GM12874 (cell line): ENCODE measurements around the gene ZNF148.

ENCODE experiments used
- TF ChIP-seq, protein P1 (sequence below): IDR thresholded peaks from 2 replicates; pipeline ENCODE4 v1.5.1; 2011; ENCODE audit warnings: low read depth, mild to moderate bottlenecking, control low read depth, low read length, moderate library complexity; ENCODE audit not compliant: insufficient read depth

ZNF148 gene

DNA sequence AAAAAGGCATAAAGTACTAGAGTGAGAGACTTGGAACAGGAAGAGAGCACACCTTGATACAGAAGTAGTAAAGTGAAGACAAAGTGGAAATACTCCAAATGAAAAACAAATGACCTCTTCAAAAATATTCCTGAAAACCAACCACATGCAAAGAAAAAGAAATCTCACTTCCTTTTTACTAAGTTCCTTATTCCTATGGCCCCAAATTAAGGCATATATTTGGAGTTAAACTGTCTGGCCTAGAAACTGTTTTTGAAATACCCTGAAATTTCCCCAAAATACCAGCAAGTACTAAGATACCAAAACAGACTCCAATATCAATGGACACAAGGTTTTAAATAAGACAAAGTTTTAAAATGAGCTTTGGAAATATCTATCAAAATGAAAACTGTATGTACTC is 58.2 kb downstream of the ZNF148 start:
- TF ChIP-seq, protein P1, sequence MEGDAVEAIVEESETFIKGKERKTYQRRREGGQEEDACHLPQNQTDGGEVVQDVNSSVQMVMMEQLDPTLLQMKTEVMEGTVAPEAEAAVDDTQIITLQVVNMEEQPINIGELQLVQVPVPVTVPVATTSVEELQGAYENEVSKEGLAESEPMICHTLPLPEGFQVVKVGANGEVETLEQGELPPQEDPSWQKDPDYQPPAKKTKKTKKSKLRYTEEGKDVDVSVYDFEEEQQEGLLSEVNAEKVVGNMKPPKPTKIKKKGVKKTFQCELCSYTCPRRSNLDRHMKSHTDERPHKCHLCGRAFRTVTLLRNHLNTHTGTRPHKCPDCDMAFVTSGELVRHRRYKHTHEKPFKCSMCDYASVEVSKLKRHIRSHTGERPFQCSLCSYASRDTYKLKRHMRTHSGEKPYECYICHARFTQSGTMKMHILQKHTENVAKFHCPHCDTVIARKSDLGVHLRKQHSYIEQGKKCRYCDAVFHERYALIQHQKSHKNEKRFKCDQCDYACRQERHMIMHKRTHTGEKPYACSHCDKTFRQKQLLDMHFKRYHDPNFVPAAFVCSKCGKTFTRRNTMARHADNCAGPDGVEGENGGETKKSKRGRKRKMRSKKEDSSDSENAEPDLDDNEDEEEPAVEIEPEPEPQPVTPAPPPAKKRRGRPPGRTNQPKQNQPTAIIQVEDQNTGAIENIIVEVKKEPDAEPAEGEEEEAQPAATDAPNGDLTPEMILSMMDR, result no peak

DNA sequence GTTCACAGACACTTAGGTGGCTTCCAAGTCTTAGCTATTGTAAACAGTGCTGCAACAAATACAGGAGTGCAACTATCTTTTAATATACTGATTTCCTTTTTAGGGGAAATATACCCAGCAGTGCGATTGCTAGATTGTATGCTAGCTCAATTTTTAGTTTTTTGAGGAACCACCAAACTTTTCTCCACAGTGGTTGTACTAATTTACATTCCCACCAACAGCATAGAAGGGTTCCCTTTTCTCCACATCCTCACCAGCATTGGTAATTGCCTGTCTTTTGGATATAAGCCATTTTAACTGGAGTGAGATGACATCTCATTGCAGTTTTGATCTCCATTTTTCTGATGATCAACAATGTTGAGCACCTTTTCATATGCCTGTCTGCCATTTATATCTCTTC is 58.9 kb downstream of the ZNF148 start:
- TF ChIP-seq, protein P1, result no peak

DNA sequence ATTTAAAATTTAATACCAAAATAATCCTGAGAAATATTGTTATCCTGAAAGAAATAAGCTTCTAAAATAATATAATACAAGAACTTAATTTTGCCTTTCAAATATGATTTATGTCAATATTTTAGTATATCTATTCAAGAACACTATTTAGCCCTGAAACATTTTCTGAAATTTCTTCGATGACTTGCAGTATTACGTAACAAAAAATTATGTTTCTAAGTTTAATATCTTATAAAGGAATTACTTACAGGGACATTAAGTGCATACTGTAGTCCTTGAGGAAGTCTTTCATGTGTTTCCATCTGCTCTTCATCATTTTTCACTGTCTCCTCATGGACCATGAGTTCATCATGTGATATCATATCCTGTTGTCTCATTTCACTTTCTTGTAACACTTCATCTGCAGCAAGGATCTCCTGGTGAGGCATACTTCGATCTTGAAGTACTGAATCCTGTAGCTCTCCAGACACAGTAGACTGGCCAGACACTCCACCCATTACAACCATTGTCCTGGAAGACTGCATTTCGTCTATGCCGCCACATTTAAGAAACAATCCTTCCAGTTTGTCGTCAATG is 62.0 kb downstream of the ZNF148 start:
- TF ChIP-seq, protein P1, result no peak

DNA sequence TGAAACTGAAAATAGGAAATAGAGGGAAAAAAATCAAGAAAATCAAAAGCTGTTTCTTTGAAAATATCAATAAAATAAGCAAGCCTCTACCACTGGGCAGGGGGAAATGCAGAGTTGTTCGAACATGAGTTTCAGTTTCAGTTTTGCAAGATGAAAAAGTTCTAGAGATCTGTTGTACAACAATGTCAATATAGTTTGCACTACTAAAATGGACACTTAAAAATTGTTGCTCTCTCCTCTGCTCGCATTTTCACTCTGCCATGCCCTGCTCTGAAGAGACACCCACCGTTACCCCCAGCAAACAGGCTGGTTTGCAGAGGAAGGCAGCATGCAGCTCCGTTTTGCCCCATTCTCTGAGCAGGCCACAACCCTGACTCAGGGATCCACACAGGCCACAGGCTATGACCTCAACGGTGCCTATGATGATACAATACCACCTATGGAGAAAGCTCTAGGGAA is 64.5 kb downstream of the ZNF148 start:
- TF ChIP-seq, protein P1, result no peak

DNA sequence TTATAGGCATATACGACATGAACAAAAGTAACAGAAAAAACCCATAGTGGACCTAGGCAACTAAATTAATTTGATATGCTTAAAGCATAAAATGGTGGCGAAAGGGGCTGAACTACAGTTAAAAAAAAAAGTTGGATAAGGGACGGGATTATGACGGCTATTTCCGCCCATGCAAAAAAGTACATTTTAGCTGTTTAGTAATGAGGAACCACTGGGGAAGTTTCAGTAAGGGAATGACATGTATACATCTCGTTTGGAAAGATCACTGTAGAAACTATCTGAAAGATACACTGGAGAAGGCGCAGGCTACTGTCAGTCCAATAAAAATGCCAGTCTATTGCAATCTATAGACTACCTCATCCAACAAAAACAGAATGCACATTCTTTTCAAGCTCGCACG is 65.6 kb downstream of the ZNF148 start:
- TF ChIP-seq, protein P1, result no peak

DNA sequence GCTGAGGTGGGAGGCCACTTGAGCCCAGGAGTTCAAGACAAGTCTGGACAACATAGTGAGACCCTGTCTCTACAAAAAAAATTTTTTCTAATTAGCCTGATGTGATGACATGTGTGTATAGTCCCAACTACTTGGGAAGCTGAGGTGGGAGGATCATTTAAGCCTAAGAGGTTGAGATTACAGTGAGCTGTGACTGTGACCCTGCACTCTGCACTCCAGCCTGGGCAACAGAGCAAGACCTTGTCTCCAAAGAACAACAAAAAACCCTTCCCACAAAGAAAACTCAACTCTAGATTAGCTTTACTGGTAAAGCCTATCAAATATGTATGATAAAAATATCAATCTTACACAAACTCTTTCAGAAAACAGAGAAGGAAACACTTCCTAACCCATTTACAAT is 68.5 kb downstream of the ZNF148 start:
- TF ChIP-seq, protein P1, result no peak

DNA sequence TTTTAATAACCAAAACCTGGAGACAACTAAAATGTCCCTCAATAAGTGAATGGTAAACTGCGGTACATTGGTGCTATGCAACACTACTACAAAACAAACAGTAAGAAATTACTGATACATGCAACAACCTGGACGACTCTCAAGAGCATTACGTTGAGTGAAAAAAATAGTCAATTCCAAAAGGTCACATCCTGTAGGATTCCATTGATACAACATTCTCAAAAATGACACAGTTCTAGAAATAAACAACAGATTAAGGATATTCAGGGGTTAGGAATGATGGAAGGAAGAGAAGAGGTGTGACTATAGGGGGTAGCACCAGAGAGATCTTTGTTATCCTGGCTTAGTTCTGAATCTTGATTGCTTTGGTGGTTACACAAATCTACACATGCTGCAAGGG is 72.2 kb downstream of the ZNF148 start:
- TF ChIP-seq, protein P1, result no peak
